ENCODE measurements around the gene ATP1A1.

The ATP1A1 gene

GRCh38 chr1:116432655-116433265 lies 59.7 kb downstream of the ATP1A1 start:
- H3K27ac ChIP-seq: no peak overlapping the region
- TF ChIP-seq CTCF (conservative IDR thresholded peaks at IDR 0.05): no peak

- no peak overlapping the region for H3K27ac ChIP-seq
- TF ChIP-seq CTCF (conservative IDR thresholded peaks at IDR 0.05): no peak
Observed at GRCh38 chr1:116433275-116434257, 60.5 kb downstream of the ATP1A1 start.

- no peak for TF ChIP-seq CTCF (conservative IDR thresholded peaks at IDR 0.05)
- no peak overlapping the region for H3K27ac ChIP-seq
Observed at GRCh38 chr1:116434849-116435248, 61.8 kb downstream of the ATP1A1 start.

- no peak for TF ChIP-seq CTCF (conservative IDR thresholded peaks at IDR 0.05)
- H3K27ac ChIP-seq: no peak overlapping the region
Observed at GRCh38 chr1:116435806-116436610, 63.0 kb downstream of the ATP1A1 start.

- TF ChIP-seq CTCF (conservative IDR thresholded peaks at IDR 0.05): no peak
- no peak overlapping the region for H3K27ac ChIP-seq
Observed at GRCh38 chr1:116436611-116436970, 63.5 kb downstream of the ATP1A1 start.

GRCh38 chr1:116439701-116440100 lies 66.7 kb downstream of the ATP1A1 start:
- no peak for TF ChIP-seq CTCF (conservative IDR thresholded peaks at IDR 0.05)
- no peak overlapping the region for H3K27ac ChIP-seq

GRCh38 chr1:116440731-116441130 lies 67.7 kb downstream of the ATP1A1 start:
- no peak overlapping the region for H3K27ac ChIP-seq
- no peak for TF ChIP-seq CTCF (conservative IDR thresholded peaks at IDR 0.05)

Measured in VCaP (cell line).